Measurements from ENCODE around the gene AQR. TPM values are rescaled to one million over a fixed set of nuclear protein-coding genes. Genes with fewer than 3 reads are reported as not detected.

AQR gene
- total RNA-seq, 1 donor from 2014 or later, result 38.0 TPM

DNA sequence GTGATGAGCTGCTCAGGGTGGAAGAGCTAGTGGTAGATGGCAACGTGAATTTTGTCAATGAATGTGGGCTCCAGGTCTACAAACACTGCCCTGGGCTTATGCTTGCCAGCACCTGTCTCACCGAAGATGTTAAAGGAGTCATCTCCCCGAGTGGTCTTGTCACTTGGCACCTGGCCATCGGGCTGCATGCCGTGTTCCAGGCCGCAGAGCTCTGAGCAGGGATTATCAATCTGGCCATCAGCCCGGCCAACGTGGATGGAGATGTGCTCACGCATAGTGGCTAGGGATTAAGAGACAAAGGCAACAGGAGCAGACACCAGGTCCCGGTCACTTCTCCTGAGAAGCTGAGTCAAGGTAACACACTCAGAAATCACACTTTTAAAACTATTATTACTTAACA is 119.4 kb downstream of the AQR start:
- TF ChIP-seq, protein P1, sequence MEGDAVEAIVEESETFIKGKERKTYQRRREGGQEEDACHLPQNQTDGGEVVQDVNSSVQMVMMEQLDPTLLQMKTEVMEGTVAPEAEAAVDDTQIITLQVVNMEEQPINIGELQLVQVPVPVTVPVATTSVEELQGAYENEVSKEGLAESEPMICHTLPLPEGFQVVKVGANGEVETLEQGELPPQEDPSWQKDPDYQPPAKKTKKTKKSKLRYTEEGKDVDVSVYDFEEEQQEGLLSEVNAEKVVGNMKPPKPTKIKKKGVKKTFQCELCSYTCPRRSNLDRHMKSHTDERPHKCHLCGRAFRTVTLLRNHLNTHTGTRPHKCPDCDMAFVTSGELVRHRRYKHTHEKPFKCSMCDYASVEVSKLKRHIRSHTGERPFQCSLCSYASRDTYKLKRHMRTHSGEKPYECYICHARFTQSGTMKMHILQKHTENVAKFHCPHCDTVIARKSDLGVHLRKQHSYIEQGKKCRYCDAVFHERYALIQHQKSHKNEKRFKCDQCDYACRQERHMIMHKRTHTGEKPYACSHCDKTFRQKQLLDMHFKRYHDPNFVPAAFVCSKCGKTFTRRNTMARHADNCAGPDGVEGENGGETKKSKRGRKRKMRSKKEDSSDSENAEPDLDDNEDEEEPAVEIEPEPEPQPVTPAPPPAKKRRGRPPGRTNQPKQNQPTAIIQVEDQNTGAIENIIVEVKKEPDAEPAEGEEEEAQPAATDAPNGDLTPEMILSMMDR (conservative IDR thresholded peaks at IDR 0.05), result no peak
- H3K27ac Mint-ChIP-seq, result no peak overlapping the region
- DNase-seq (ENCODE audit: extremely low spot score, unreplicated experiment), result no peak
- H3K4me1 Mint-ChIP-seq (ENCODE audit: unreplicated experiment), result peaks cover 3% of the 10 kb centered on the region
- H3K9me3 Mint-ChIP-seq, result no peaks in the 10 kb centered on the region
- no peaks in the 10 kb centered on the region for H3K27me3 Mint-ChIP-seq
- peaks cover 4% of the 10 kb centered on the region for H3K36me3 Mint-ChIP-seq
- no peak overlapping the region for H3K4me3 Mint-ChIP-seq

DNA sequence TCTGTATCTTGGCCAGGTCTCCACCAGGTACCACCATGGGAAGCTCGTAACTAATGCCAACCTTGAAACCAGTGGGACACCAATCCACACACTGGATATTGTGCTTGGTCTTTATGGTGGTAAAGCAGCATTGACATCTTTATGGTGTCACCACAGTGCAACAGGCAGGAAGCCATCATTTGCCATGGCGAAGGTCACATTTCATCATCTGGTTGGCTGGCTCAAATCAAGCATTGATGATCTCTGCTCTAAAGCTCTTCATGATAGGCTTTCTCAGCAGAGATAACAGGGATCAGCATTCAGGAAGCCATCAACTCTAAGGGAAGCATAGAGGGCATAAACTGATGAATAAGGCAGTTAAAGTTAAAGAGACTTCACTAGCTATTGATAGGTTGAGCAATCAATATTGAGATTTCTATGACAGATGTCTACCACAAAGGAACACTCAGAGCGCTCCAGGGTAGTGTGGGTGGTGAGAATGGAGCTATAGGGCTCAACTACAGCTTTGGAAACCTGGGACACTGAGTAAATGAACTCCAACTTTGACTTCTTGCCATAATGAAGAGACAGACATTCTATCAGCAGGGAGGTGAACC is 120.1 kb downstream of the AQR start:
- H3K27me3 Mint-ChIP-seq, result no peaks in the 10 kb centered on the region
- no peaks in the 10 kb centered on the region for H3K9me3 Mint-ChIP-seq
- TF ChIP-seq, protein P1 (conservative IDR thresholded peaks at IDR 0.05), result no peak
- H3K4me1 Mint-ChIP-seq (ENCODE audit: unreplicated experiment), result peaks cover 3% of the 10 kb centered on the region
- no peak overlapping the region for H3K27ac Mint-ChIP-seq
- DNase-seq (ENCODE audit: extremely low spot score, unreplicated experiment), result no peak
- H3K4me3 Mint-ChIP-seq, result no peak overlapping the region
- H3K36me3 Mint-ChIP-seq, result peaks cover 3% of the 10 kb centered on the region

DNA sequence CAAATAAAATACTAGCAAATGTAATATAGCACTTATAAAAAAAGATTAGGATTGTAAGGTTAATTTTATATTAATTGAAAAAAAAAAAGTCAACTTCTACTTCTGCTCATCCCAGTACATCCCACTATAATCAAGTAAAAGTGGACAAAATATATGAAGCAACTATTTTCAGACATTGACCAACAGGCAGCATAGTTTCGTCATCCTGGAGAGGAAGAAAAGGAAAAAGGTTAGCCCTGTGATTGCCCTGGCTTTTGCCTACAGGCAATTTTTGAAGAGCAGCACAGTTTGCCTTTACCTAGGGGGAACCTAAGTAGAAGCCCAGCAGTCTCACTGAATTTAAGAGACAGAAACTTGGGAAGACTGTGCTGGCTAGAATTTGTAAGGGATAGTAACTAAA is 121.9 kb downstream of the AQR start:
- Mint-ChIP-seq H3K4me1 (ENCODE audit: unreplicated experiment) (no peaks in the 10 kb centered on the region), H3K27ac (no peak overlapping the region), H3K27me3 (no peaks in the 10 kb centered on the region), H3K4me3 (no peak overlapping the region), H3K36me3 (no peaks in the 10 kb centered on the region), H3K9me3 (no peaks in the 10 kb centered on the region)
- no peak for DNase-seq (ENCODE audit: extremely low spot score, unreplicated experiment)
- TF ChIP-seq, protein P1 (conservative IDR thresholded peaks at IDR 0.05), result no peak

DNA sequence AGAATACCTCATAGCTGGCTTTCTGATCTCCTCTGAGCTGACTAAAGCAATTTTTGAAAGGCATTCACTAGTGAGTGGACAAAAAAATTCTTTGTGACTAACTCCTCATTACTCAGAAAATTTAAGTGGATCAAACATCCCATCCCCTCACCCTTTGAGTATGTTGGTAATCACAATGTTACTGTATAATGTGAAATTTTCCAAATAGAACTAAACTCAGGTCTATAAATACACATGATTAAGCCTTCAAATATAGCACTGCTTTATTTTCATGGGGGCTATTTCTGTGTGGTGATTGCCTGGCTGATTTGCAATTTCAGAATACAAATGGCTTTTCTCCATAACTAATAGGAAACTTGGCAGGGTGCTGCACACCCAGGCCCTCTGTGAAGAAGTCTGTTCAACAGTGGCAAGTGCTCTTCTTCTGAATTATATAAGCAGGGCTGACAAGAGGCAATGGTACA is 128.2 kb downstream of the AQR start:
- TF ChIP-seq, protein P1 (conservative IDR thresholded peaks at IDR 0.05), result no peak
- H3K4me3 Mint-ChIP-seq, result no peak overlapping the region

DNA sequence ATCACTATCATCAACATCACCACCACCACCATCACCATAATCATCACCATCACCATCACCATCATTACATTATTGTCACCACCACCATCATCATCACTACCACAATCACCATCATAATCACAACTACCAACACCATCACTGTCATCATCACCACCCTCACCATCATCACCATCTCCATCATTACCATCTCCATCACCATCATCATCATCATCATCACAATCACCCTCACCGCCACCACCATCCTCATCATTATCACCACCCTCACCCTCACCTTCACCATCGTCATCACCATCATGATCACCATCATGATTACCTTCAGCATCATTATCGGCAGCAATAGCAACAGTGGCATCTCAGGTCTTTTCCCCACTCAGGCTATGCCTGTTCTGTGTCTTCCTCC is 131.3 kb downstream of the AQR start:
- Mint-ChIP-seq H3K36me3 (no peaks in the 10 kb centered on the region), H3K27ac (no peak overlapping the region), H3K4me1 (ENCODE audit: unreplicated experiment) (no peaks in the 10 kb centered on the region), H3K27me3 (no peaks in the 10 kb centered on the region), H3K4me3 (no peak overlapping the region), H3K9me3 (peaks cover 17% of the 10 kb centered on the region)
- TF ChIP-seq, protein P1 (conservative IDR thresholded peaks at IDR 0.05), result no peak
- DNase-seq (ENCODE audit: extremely low spot score, unreplicated experiment), result no peak

More for the DNA sequence above, 128.2 kb downstream of the AQR start:
- Mint-ChIP-seq H3K4me1 (ENCODE audit: unreplicated experiment) (no peaks in the 10 kb centered on the region), H3K27me3 (no peaks in the 10 kb centered on the region), H3K9me3 (no peaks in the 10 kb centered on the region), H3K27ac (no peak overlapping the region), H3K36me3 (no peaks in the 10 kb centered on the region)
- DNase-seq (ENCODE audit: extremely low spot score, unreplicated experiment), result no peak

Data from type B pancreatic cell (in vitro differentiated cells).